ENCODE measurements around the gene PRDM2.

DNA sequence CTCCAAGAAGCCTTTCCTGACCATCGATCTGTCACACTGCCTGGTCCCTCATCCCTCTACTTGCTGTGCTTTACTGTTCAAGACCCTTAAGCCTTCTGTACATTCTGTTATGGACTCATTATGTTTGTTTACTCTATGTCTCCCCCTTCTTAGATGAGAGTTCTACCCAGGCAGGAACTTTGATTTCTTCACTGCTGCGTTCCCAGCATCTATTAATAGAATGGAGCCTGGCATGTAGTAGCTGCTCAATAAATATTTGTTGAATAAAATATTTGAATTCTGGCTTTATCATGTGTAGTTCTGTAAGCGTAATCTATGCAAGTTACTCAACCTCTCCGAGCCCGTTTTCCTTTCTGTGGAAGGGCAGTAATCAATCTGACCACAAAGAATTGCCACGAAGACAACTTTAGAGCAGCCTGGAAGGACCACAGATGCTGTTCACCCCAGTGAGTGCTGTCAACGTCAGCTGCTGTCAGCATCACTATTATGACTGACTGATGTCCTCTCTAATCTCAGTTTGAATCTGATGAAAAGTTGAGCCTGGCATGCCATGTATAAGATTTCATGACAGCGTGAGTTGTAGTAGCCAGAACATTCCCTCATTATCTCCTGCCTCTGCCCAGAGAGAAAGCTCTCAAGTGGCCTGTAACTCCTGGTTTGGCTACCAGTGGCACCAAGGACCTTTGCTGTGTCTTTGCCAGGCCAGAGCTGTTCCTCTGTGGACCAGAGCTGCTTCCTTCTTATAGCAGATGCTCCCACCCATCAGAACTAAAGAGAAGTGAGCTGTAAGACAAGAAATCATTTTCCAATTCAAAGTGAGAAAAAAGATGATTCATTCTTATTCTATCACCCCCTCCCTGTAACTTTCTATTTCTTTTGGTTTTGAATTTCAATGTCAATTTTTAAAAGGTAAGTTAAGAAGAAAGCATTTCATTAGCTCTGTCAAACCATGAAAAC, 94.5 kb downstream of the PRDM2 start:
- TF ChIP-seq RFX5 (IDR thresholded peaks at IDR 0.05; ENCODE audit: low read length), result no peak
- TF ChIP-seq, protein P1, sequence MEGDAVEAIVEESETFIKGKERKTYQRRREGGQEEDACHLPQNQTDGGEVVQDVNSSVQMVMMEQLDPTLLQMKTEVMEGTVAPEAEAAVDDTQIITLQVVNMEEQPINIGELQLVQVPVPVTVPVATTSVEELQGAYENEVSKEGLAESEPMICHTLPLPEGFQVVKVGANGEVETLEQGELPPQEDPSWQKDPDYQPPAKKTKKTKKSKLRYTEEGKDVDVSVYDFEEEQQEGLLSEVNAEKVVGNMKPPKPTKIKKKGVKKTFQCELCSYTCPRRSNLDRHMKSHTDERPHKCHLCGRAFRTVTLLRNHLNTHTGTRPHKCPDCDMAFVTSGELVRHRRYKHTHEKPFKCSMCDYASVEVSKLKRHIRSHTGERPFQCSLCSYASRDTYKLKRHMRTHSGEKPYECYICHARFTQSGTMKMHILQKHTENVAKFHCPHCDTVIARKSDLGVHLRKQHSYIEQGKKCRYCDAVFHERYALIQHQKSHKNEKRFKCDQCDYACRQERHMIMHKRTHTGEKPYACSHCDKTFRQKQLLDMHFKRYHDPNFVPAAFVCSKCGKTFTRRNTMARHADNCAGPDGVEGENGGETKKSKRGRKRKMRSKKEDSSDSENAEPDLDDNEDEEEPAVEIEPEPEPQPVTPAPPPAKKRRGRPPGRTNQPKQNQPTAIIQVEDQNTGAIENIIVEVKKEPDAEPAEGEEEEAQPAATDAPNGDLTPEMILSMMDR (IDR thresholded peaks at IDR 0.05), result no peak
- TF ChIP-seq MEF2A (IDR thresholded peaks at IDR 0.05; ENCODE audit: borderline replicate concordance, low read depth), result no peak
- no peak for TF ChIP-seq NFIC (IDR thresholded peaks at IDR 0.05; ENCODE audit: borderline replicate concordance)
- TF ChIP-seq EP300 (IDR thresholded peaks at IDR 0.05; ENCODE audit: borderline replicate concordance in 1 of 2, low read depth in 1 of 2, low read length in 1 of 2), result no peak
- TF ChIP-seq REST (IDR thresholded peaks at IDR 0.05; ENCODE audit: low read depth, low read length), result no peak
- TF ChIP-seq POLR2AphosphoS5 (IDR thresholded peaks at IDR 0.05; ENCODE audit: low read depth, low read length), result no peak
- no peak for TF ChIP-seq YY1 (IDR thresholded peaks at IDR 0.05; ENCODE audit: low read depth)
- TF ChIP-seq TAF1 (IDR thresholded peaks at IDR 0.05; ENCODE audit: borderline replicate concordance, low read depth, low read length), result no peak
- TF ChIP-seq, protein P2, sequence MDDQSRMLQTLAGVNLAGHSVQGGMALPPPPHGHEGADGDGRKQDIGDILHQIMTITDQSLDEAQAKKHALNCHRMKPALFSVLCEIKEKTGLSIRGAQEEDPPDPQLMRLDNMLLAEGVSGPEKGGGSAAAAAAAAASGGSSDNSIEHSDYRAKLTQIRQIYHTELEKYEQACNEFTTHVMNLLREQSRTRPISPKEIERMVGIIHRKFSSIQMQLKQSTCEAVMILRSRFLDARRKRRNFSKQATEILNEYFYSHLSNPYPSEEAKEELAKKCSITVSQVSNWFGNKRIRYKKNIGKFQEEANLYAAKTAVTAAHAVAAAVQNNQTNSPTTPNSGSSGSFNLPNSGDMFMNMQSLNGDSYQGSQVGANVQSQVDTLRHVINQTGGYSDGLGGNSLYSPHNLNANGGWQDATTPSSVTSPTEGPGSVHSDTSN (IDR thresholded peaks at IDR 0.05), result no peak
- no peak for TF ChIP-seq ELF1 (IDR thresholded peaks at IDR 0.05)
- TF ChIP-seq GABPA (IDR thresholded peaks at IDR 0.05; ENCODE audit: low read depth), result no peak
- TF ChIP-seq MXI1 (IDR thresholded peaks at IDR 0.05; ENCODE audit: low read depth, low read length), result no peak
